Astrocyte (in vitro differentiated cells and primary cell): ENCODE measurements around the gene SNX8.

Experiments
- CTCF ChIP-seq: IDR thresholded peaks from 2 replicates; pipeline ENCODE4 v1.5.1; 2011; ENCODE audit warnings: low read depth, mild to moderate bottlenecking, inconsistent platforms, low read length, moderate library complexity; ENCODE audit not compliant: insufficient read depth
- EZH2 ChIP-seq: IDR thresholded peaks from 2 replicates; pipeline ENCODE4 v1.6.1; 2012; ENCODE audit warnings: mild to moderate bottlenecking, low read length, inconsistent platforms; ENCODE audit not compliant: insufficient read depth

GRCh38 chr7:2227699-2228098 lies 86.5 kb downstream of the SNX8 start:
- TF ChIP-seq CTCF = no peak
- TF ChIP-seq EZH2 = no peak
